ENCODE data around the gene AFG3L2.

Gene AFG3L2

GRCh38 chr18:12321333-12321732 lies 55.7 kb downstream of the AFG3L2 start:
- no peak for DNase-seq

- no peak for DNase-seq
Measured at GRCh38 chr18:12318857-12319256, 58.2 kb downstream of the AFG3L2 start.

GRCh38 chr18:12318334-12318697 lies 58.7 kb downstream of the AFG3L2 start:
- no peak for DNase-seq

- DNase-seq, result no peak
Measured at GRCh38 chr18:12317664-12318333, 59.2 kb downstream of the AFG3L2 start.

- DNase-seq, result no peak
Measured at GRCh38 chr18:12315911-12316310, 61.1 kb downstream of the AFG3L2 start.

GRCh38 chr18:12315490-12315889 lies 61.5 kb downstream of the AFG3L2 start:
- no peak for DNase-seq

GRCh38 chr18:12314591-12315305 lies 62.3 kb downstream of the AFG3L2 start:
- no peak for DNase-seq

GRCh38 chr18:12313530-12314245 lies 63.3 kb downstream of the AFG3L2 start:
- DNase-seq, result no peak

- DNase-seq, result no peak
Measured at GRCh38 chr18:12312976-12313375, 64.1 kb downstream of the AFG3L2 start.

- no peak for DNase-seq
Measured at GRCh38 chr18:12310762-12311161, 66.3 kb downstream of the AFG3L2 start.

- no peak for DNase-seq
Measured at GRCh38 chr18:12309683-12310198, 67.3 kb downstream of the AFG3L2 start.

- peak in 1 of 5 donors; percentile 24 for DNase-seq
Measured at GRCh38 chr18:12308386-12309100, 68.5 kb downstream of the AFG3L2 start.

GRCh38 chr18:12307701-12308385 lies 69.2 kb downstream of the AFG3L2 start, which contains the start of gene TUBB6:
TSS of gene TUBB6 (plus strand) at chr18:12308241. CDS start at chr18:12308293, 52 bp downstream.
- DNase-seq, result no peak

- no peak for DNase-seq
Measured at GRCh38 chr18:12306752-12307700, 70.0 kb downstream of the AFG3L2 start.

GRCh38 chr18:12305930-12306629 lies 70.9 kb downstream of the AFG3L2 start:
- DNase-seq, result no peak

- DNase-seq, result no peak
Measured at GRCh38 chr18:12305211-12305610, 71.8 kb downstream of the AFG3L2 start.

GRCh38 chr18:12304351-12305210 lies 72.4 kb downstream of the AFG3L2 start:
- DNase-seq, result no peak

GRCh38 chr18:12302391-12303147 lies 74.5 kb downstream of the AFG3L2 start:
- no peak for DNase-seq

Measured in T-helper 1 cell (primary cell).